NCI-H2227 (cell line): ENCODE measurements around the gene SLC6A19.

Source experiments
- DNase-seq: peaks from one replicate; lab custom pipeline; 2025; ENCODE audit not compliant: unreplicated experiment; lab: John Stamatoyannopoulos, UW

Gene SLC6A19

GRCh38 chr5:1179383-1179715 is 22.0 kb upstream of the SLC6A19 start:
- DNase-seq = no peak

- no peak for DNase-seq
Measured at GRCh38 chr5:1180096-1180495, 21.3 kb upstream of the SLC6A19 start.

DNA sequence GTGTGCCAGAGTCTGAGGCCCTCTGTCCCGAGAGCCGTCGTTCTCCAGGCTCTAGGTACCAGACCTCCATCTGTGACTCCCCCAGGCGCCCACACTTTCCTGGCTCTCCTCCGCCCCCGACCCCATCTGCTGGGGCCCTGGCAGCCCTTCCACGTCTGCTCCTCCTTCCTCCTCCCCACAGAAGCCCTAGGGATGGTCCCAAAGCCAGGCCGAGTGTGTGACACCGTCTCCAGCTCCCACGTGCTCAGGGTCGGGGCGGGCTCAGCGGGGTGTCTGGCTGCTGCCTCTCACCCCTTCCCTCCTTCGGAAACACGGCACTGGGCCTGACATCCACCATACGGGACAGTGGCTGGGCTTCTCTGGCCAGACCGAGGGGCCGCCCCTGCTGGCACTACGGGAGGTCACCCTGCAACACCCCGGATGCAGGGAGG is 20.5 kb upstream of the SLC6A19 start:
- no peak for DNase-seq

GRCh38 chr5:1181451-1182359 is 19.7 kb upstream of the SLC6A19 start:
- DNase-seq = no peak

- DNase-seq = no peak
Measured at GRCh38 chr5:1182360-1182632, 19.1 kb upstream of the SLC6A19 start.

GRCh38 chr5:1182633-1183423 is 18.6 kb upstream of the SLC6A19 start:
- peak; percentile 75 for DNase-seq

GRCh38 chr5:1183424-1184162 is 17.8 kb upstream of the SLC6A19 start:
- no peak for DNase-seq

- DNase-seq = no peak
Measured at GRCh38 chr5:1184163-1184470, 17.3 kb upstream of the SLC6A19 start.

DNA sequence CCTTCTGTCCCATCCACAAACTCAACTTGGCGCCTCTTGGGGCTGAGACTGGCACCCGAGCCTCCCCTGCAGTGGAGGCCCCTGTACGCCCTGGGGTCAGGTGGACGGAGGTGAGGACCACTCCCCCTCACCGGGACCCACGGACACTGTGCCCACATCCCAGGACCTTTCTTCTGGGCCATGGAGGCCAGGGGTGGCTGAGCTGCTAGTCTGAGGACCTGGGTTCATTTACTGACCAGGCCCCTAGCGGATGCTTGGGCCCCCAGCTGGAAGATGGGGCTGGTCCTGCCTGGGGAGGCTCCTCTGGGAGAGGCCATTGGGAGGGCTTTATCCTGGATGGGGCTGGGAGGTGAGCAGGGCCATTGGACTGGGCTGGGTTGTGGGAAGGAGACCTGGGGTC is 16.9 kb upstream of the SLC6A19 start:
- no peak for DNase-seq

GRCh38 chr5:1185038-1185627 is 16.3 kb upstream of the SLC6A19 start:
- DNase-seq = no peak

GRCh38 chr5:1185629-1186350 is 15.6 kb upstream of the SLC6A19 start:
- DNase-seq = no peak

DNA sequence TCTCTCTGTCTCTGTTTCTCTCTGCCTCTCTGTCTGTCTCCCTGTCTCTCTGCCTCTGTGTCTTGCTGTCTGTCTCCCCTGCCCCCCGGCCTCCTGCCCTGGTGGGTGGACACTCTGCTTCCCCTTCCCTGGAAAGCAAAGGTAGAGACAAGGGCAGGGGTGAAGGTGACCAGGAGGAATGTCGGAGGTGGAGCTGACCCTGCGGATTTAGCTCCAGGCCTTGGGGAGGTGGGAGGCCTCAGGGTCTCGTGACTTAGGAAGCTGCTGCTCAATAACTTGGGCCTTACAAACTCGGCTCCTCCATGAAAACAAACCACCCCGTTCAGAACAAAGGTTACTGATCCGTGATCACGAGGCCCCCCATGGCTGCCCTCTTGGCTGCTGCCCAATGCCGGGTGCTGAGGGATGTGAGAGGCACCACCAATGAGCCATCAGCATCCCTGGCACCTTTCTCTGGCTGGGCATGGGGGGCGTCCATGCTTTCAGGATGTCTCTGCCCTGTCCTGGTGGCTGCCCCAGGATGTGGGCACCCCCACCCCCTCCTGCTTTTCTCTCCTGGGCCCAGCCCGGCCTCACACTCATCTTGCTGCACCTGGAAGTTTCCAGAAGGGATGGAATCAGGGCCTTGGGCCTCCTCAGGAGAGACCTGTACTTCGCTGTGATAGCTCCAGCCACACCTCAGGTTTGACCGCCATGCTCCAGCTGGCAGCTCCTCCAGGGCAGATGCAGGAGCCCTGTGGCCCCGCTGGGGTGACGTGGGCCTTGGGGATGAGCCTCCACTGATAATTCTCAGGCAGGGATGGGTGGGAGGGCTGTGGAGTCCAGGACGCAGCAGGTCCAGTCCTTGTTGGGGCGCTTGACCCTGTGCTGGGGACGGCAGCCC is 14.8 kb upstream of the SLC6A19 start:
- DNase-seq = no peak

DNA sequence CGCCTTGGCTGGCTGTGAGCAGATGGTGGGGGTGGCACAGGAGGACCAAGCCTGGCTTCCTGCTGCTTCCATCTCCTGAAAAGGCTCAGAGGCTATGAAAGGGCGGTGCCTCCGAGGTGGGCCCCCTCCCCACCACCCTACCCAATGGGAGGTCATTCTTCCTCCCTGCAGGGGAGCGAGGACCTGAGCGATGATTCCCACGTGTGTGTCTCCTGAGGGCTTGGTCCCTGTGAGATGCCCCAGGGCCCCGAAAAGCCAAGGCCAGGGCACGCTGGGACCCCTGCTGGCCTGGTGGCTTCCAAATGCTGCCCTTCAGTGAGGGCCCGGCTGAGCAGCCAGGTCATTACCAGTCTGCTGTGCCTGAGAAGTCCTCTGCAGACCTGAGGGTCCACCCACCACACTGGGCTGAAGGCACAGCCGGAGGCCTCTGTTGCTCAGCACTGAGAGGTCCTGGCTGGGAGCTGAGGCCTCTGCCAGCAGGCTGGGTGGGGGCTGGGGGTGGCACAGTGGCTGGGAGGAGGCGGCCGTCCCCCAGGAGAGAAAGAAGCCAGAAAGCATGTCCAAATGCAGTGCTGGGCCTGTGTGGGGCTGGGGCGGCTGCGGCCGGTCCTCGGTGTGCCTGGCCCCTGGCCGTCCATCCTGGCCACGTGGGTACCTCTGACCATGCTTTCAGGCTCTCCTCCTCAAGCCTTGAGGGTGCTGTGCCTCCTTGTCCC is 14.0 kb upstream of the SLC6A19 start:
- no peak for DNase-seq

DNA sequence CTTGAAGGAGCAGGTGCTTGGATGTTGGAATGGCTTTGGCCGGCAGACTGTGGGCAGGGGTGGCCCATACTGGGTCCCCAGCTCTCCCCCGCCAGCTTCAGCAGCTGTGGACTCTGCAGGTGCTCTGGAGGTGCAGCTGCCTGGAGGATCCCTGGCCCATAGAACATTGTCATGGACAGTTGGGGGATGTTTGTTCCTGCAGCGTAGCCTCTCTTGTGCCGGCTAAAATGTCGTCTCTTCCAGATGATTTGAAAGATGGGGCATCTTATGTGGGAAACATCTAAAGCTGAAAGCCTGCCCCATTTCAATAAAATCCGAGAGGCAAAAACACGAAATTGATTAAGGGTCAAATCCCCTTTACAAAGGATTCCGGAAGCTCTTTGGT is 13.5 kb upstream of the SLC6A19 start:
- no peak for DNase-seq

- no peak for DNase-seq
Measured at GRCh38 chr5:1188464-1188863, 12.9 kb upstream of the SLC6A19 start.

- no peak for DNase-seq
Measured at GRCh38 chr5:1189269-1189668, 12.1 kb upstream of the SLC6A19 start.

GRCh38 chr5:1190278-1190677 is 11.1 kb upstream of the SLC6A19 start:
- no peak for DNase-seq

- DNase-seq = no peak
Measured at GRCh38 chr5:1190837-1191239, 10.6 kb upstream of the SLC6A19 start.

DNA sequence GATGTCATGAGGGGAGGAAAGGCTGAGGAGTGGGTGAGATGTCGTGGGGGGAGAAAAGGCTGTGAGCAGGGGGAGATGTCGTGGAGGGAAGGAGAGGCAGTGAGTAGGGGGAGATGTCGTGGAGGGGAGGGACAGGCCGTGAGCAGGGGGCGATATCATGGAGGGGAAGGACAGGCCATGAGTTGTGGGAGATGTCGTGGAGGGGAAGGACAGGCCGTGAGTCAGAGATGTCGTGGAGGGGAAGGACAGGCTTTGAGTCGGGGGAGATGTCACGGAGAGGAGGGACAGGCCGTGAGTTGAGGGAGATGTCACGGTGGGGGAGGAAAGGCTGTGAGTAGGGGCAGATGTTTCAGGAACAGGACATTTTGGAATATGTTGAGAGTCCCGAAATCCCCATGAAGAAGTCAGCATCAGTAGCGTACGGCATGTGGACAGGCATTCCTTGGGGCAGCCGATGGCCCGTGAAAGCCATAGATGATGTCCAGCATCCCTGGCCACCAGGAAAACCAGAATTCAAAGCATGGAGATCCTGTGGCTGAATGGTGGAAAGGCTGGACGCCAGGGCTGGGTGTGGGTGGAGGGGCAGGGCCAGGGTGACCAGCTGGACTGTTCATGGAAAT is 8.3 kb upstream of the SLC6A19 start:
- DNase-seq = no peak
